Measurements from ENCODE around the gene RBP3. TPM values are rescaled to one million over a fixed set of nuclear protein-coding genes. Genes with fewer than 3 reads are reported as not detected.

The RBP3 gene
- total RNA-seq (not detected), total RNA-seq (0 reads per million in 2 donors)

DNA sequence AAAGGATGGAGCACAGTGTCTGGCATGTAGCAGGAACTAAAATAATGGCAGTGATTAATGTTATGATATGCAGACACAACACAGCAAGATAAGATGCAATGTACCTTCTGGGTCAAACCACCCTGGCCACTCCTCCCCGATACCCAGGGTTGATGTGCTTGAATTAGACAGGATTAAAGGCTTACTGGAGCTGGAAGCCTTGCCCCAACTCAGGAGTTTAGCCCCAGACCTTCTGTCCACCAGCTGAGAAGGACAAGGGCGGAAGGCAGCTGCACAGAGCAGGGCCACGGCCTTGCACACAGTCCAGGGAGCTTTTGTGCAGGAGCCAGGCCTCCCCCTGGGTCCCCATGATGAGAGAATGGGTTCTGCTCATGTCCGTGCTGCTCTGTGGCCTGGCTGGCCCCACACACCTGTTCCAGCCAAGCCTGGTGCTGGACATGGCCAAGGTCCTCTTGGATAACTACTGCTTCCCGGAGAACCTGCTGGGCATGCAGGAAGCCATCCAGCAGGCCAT lies at the start of gene RBP3:
Gene RBP3, plus strand, starts transcription at position 226 of the 514 bp plus-strand sequence. Its CDS starts 122 bp downstream, at position 348.
- H3K9me3 ChIP-seq (ENCODE audit: control insufficient read depth, low read length, poor library complexity, severe bottlenecking), result no peaks in the 10 kb centered on the region
- Mint-ChIP-seq H3K4me1 (peaks cover 2% of the 10 kb centered on the region), H3K4me3 (no peak within 1 kb of the TSS), H3K36me3 (ENCODE audit: low read depth) (no peaks in the 10 kb centered on the region), H3K27ac (no peak within 1 kb of the TSS), H3K27me3 (peaks cover 25% of the 10 kb centered on the region)
- ATAC-seq (no peak), DNase-seq (no peak)

DNA sequence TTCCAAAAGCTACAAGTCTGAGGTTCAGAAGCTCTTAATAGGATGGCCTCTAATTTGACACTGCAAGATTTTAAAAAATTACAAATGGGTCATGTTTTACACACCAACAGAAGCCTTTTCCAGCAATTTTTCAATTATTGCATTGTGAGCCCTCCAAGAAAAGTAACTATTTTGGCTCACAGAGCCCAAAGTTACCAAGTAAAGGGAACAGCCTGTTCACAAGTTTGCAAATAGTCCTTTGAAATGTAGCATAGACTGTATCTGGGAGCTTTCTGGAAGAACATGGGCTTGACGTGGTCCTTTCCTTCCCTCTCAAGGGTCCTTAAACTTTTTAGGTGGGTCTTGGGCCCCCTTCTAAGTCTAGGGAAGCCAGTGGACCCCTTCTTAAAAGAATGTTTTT lies 49.4 kb upstream of the RBP3 start:
- no peak overlapping the region for H3K27ac Mint-ChIP-seq
- peaks cover 8% of the 10 kb centered on the region for H3K4me1 Mint-ChIP-seq
- no peaks in the 10 kb centered on the region for H3K9me3 ChIP-seq (ENCODE audit: control insufficient read depth, low read length, poor library complexity, severe bottlenecking)
- H3K4me3 Mint-ChIP-seq, result no peak overlapping the region
- peaks cover 43% of the 10 kb centered on the region for H3K27me3 Mint-ChIP-seq
- no peak for DNase-seq
- H3K36me3 Mint-ChIP-seq (ENCODE audit: low read depth), result peaks cover 4% of the 10 kb centered on the region
- ATAC-seq, result no peak

DNA sequence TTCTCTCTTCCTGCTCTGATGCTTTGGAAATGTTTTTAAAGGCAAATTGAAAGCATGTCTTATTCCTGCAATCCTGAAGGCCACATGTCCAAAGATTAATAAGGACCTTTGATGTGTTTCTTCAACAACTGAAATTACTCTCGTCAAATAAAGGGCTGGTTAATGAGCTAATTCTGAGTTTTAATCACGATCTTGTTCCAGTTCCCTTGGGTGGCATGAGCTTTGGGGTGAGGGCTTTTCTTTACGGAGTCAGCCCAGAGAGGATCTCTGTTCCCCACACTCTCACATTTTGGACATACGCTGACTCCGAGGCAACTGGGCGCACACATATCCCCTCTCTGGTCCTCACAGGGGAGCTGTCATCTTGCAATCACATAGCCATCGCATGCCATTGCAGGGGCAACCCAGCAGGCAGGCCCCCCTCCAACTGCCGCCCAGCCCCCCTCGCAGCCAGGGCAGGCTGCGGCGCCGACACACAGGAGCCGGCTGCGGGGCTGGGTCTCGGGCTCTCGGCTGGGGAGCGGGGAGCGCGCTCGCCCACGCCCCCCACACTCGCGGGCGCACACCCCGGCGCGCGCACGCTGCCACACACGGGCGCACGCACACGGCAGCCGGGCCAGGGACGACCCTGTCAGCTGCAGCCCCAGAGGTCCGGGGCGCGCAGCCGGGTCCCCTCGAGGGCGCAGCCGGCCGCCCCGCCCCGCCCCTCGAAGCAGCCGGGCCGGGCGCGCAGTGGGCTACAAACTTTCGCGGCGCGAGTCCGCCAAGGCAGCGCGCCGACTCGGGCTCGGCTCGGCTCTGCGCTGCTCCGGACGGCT lies 48.3 kb upstream of the RBP3 start, which contains the start of gene GDF10:
Gene GDF10, plus strand, starts transcription at position 587 of the 818 bp plus-strand sequence. CDS start 455 bp downstream, outside the sequence.
- ATAC-seq, result peak; percentile 45
- peak within 1 kb of the TSS; percentile 89 for H3K4me3 Mint-ChIP-seq
- H3K27ac Mint-ChIP-seq, result no peak within 1 kb of the TSS
- peaks cover 15% of the 10 kb centered on the region for H3K4me1 Mint-ChIP-seq
- H3K36me3 Mint-ChIP-seq (ENCODE audit: low read depth), result peaks cover 4% of the 10 kb centered on the region
- no peaks in the 10 kb centered on the region for H3K9me3 ChIP-seq (ENCODE audit: control insufficient read depth, low read length, poor library complexity, severe bottlenecking)
- DNase-seq, result no peak
- H3K27me3 Mint-ChIP-seq, result peaks cover 33% of the 10 kb centered on the region

DNA sequence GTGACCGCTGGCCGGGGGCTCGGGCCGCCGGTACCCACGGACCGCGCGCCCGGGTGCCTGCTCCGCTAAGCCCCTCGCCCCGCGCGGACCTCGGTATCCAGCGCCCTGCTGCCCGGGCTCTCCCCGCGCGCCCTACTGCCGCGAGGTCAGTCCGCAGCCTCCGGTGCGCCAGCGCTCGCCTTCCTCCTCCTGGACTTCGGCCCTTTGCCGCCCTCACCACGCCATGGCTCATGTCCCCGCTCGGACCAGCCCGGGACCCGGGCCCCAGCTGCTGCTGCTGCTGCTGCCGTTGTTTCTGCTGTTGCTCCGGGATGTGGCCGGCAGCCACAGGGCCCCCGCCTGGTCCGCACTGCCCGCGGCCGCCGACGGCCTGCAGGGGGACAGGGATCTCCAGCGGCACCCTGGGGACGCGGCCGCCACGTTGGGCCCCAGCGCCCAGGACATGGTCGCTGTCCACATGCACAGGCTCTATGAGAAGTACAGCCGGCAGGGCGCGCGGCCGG lies 47.7 kb upstream of the RBP3 start:
- peaks cover 27% of the 10 kb centered on the region for H3K27me3 Mint-ChIP-seq
- peaks cover 16% of the 10 kb centered on the region for H3K4me1 Mint-ChIP-seq
- no peak for DNase-seq
- ATAC-seq, result no peak
- H3K27ac Mint-ChIP-seq, result no peak overlapping the region
- H3K9me3 ChIP-seq (ENCODE audit: control insufficient read depth, low read length, poor library complexity, severe bottlenecking), result no peaks in the 10 kb centered on the region
- H3K36me3 Mint-ChIP-seq (ENCODE audit: low read depth), result peaks cover 4% of the 10 kb centered on the region
- H3K4me3 Mint-ChIP-seq, result peak overlapping the region; percentile 89

DNA sequence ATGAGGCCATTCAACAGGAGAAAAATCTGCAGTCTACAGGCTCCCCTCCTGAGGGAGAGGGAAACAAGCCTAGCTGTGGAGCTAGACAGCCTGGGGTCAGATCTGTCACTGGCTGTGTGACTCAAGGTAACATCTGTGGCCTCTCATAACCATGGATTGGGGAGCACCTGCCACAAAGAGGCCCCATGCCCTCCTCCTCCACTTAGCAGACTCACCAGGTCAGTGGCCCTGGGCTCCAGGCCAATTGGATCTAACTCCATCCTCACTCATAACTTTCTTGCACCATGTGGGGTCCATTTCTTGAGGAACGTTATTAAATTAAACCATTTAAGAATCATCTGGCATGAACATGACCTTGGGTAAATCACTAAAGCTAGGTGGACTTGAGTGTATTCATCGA lies 46.3 kb upstream of the RBP3 start:
- no peaks in the 10 kb centered on the region for H3K9me3 ChIP-seq (ENCODE audit: control insufficient read depth, low read length, poor library complexity, severe bottlenecking)
- Mint-ChIP-seq H3K4me3 (no peak overlapping the region), H3K27me3 (peaks cover 25% of the 10 kb centered on the region), H3K4me1 (peaks cover 20% of the 10 kb centered on the region), H3K27ac (no peak overlapping the region), H3K36me3 (ENCODE audit: low read depth) (peaks cover 4% of the 10 kb centered on the region)
- ATAC-seq (no peak), DNase-seq (no peak)

DNA sequence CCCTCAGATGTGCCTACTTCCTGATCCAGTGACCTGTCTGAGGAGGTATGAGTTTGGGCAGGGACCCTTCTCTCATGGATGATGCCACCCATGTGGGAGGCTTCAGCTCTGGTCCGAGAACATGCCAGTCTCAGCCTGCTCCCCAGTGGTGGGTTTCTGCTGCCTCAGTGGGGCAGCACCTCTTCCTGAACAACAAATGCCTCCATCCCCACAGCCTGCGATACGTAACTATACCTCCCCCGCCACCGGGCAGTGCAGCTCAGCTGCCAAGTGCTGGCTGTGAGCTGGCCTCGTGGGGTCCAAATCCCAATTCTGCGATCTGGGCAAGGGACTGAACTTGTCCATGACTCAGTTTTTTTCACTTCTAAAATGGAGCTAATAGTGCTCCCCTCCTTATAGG lies 45.1 kb upstream of the RBP3 start:
- Mint-ChIP-seq H3K4me3 (no peak overlapping the region), H3K27ac (no peak overlapping the region), H3K27me3 (peaks cover 21% of the 10 kb centered on the region), H3K4me1 (peaks cover 20% of the 10 kb centered on the region), H3K36me3 (ENCODE audit: low read depth) (peaks cover 4% of the 10 kb centered on the region)
- no peaks in the 10 kb centered on the region for H3K9me3 ChIP-seq (ENCODE audit: control insufficient read depth, low read length, poor library complexity, severe bottlenecking)
- DNase-seq (no peak), ATAC-seq (no peak)

DNA sequence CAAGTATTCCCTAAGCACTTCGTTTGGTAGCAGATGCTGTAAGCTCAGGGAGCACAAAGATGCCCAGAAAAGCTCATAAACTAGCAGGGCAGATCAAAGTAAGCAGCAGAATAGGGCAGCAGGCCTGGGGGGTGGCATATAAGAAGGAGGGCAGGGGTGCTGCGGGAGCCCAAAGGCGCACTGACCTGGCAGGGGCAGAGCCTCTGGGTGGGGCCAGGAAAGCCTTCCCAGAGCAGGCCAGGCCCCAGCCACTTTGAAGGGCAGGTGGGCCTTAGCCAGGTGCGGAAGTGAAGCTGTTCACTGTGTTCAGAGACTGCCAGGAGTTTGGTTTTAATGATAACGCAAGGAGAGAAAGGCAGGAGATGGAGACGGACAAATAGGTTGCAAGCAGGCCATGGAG lies 44.3 kb upstream of the RBP3 start:
- DNase-seq (no peak), ATAC-seq (no peak)
- H3K36me3 Mint-ChIP-seq (ENCODE audit: low read depth), result peaks cover 4% of the 10 kb centered on the region
- H3K9me3 ChIP-seq (ENCODE audit: control insufficient read depth, low read length, poor library complexity, severe bottlenecking), result no peaks in the 10 kb centered on the region
- peaks cover 20% of the 10 kb centered on the region for H3K4me1 Mint-ChIP-seq
- H3K27me3 Mint-ChIP-seq, result peaks cover 21% of the 10 kb centered on the region
- no peak overlapping the region for H3K27ac Mint-ChIP-seq
- no peak overlapping the region for H3K4me3 Mint-ChIP-seq

DNA sequence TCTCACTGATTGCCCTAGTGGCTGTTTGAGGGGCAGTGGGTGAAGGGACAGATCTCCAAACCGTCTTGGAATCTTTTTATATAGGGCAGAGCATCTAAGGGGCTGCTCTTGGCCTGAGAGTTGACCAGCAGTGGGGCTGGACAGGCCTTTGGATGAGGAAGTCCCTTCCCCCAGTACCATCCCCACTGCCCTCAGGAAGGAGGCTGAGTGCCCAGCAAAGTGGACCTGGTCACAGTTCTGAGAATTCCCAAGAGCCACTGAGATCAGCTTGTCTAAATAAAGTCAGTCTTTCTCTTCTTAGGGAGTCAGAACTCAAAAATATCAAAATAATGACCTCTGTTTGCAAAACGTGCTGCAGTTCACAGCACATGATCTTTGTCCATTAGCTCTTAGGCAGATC lies 42.6 kb upstream of the RBP3 start:
- ATAC-seq, result no peak
- no peak for DNase-seq
- peaks cover 22% of the 10 kb centered on the region for H3K4me1 Mint-ChIP-seq
- no peak overlapping the region for H3K4me3 Mint-ChIP-seq
- no peak overlapping the region for H3K27ac Mint-ChIP-seq
- H3K9me3 ChIP-seq (ENCODE audit: control insufficient read depth, low read length, poor library complexity, severe bottlenecking), result no peaks in the 10 kb centered on the region
- peaks cover 4% of the 10 kb centered on the region for H3K36me3 Mint-ChIP-seq (ENCODE audit: low read depth)
- peaks cover 21% of the 10 kb centered on the region for H3K27me3 Mint-ChIP-seq

DNA sequence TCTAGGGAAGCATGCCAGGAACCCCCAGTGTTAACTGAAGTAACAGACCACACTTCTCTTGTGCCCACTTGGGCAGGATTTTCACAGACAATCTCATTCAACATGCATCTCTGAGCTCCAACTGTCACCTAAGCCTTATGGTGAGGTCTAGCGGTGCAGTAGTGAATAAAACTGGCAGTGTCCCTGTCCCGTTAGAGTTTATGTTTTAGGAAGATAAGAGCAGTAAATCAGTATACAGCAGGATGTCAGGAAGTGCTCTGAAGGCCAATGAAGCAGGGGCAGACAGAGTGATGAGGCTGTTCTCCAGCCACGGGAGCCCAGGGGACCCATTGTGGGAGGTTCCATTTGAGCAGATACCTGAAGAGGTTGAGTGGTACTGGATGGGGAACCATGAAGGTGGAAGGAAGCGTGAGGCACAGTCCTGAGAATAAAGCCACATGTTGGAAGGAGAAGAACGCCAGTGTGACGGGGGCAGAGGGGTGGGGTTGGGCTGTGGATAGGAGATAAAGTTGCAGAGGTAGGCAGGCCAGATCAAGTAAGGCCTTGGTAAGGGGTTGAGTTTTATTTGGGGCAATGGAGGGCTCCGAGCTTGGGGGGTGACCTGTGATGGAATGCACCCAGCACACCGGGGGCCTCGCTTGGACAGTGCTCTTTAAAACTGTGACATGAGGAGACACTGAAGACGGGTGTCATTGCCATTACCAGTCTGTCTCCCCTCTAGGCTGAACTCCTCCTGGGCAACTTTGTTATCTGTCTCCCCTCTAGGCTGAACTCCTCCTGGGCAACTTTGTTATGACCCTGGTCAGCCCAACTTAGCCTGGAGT lies 41.6 kb upstream of the RBP3 start:
- H3K9me3 ChIP-seq (ENCODE audit: control insufficient read depth, low read length, poor library complexity, severe bottlenecking), result no peaks in the 10 kb centered on the region
- ATAC-seq (no peak), DNase-seq (no peak)
- H3K36me3 Mint-ChIP-seq (ENCODE audit: low read depth), result no peaks in the 10 kb centered on the region
- no peak overlapping the region for H3K4me3 Mint-ChIP-seq
- no peak overlapping the region for H3K27ac Mint-ChIP-seq
- H3K27me3 Mint-ChIP-seq, result peaks cover 10% of the 10 kb centered on the region
- H3K4me1 Mint-ChIP-seq, result peaks cover 23% of the 10 kb centered on the region

DNA sequence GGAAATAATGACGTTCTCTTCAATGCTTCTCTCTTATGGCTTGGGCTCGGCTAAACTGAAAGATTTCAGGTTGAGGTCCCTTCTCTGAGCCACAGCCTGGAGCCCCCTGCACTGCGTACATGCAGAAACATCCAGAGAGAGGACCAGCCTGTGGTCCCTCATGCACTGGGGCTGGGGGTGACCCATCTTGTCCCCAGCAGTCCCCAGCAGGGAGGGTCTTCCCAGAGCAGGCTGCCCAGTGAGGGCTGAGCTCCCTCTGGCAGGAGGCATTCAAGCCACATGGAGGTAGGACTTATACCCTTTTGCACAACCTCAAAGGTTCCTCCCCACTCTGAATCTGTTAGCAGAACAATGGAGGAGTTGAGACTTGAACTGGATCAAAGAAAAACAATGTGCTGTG lies 40.8 kb upstream of the RBP3 start:
- Mint-ChIP-seq H3K27me3 (peaks cover 9% of the 10 kb centered on the region), H3K4me1 (peaks cover 30% of the 10 kb centered on the region), H3K4me3 (no peak overlapping the region), H3K27ac (no peak overlapping the region), H3K36me3 (ENCODE audit: low read depth) (no peaks in the 10 kb centered on the region)
- H3K9me3 ChIP-seq (ENCODE audit: control insufficient read depth, low read length, poor library complexity, severe bottlenecking), result no peaks in the 10 kb centered on the region
- DNase-seq (no peak), ATAC-seq (no peak)

DNA sequence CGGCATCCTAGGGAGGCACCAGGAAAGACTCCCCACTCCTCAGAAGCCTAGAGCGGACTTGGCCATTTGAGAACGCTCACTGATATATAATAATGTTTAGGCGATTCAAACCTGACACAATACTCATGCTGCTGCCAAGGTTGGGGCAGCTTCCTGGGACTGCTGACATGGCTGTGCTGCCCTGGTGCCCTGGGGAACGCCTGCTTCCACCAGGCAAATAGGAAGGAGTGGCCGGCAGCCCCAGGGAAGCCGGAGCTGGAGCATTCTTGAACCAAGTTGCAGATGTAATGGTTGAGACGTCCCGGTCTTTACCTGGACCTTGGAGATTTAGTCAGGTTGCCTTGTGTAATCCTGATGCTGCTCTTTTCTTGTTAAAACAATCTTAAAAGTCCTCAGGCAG lies 39.4 kb upstream of the RBP3 start:
- no peaks in the 10 kb centered on the region for H3K27me3 Mint-ChIP-seq
- no peaks in the 10 kb centered on the region for H3K36me3 Mint-ChIP-seq (ENCODE audit: low read depth)
- no peaks in the 10 kb centered on the region for H3K9me3 ChIP-seq (ENCODE audit: control insufficient read depth, low read length, poor library complexity, severe bottlenecking)
- ATAC-seq (no peak), DNase-seq (no peak)
- H3K4me1 Mint-ChIP-seq, result peaks cover 28% of the 10 kb centered on the region
- no peak overlapping the region for H3K4me3 Mint-ChIP-seq
- H3K27ac Mint-ChIP-seq, result no peak overlapping the region

DNA sequence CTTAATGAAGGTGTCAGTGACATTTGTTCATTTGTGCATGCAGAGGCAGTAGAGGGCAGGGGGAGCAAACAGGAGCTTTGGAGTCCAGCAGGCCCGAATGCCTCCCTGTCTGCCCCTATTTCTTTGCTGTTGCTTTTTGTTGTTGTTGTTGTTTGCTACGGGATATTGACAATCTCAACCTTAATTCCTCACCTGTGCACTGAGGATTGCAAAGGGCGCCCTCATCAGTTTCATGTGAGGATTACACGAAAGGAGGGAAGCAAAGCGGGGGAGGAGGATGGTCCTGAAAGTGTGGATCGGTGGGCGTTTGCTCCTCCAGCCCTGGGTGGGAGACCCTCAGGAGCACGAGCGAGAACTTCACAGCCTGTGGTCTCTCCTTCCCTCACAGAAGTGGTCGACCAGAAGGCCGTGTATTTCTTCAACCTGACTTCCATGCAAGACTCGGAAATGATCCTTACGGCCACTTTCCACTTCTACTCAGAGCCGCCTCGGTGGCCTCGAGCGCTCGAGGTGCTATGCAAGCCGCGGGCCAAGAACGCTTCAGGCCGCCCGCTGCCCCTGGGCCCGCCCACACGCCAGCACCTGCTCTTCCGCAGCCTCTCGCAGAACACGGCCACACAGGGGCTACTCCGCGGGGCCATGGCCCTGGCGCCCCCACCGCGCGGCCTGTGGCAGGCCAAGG lies 38.6 kb upstream of the RBP3 start:
- Mint-ChIP-seq H3K27ac (no peak overlapping the region), H3K4me3 (no peak overlapping the region), H3K36me3 (ENCODE audit: low read depth) (no peaks in the 10 kb centered on the region), H3K4me1 (peaks cover 22% of the 10 kb centered on the region), H3K27me3 (no peaks in the 10 kb centered on the region)
- DNase-seq (no peak), ATAC-seq (no peak)
- no peaks in the 10 kb centered on the region for H3K9me3 ChIP-seq (ENCODE audit: control insufficient read depth, low read length, poor library complexity, severe bottlenecking)

DNA sequence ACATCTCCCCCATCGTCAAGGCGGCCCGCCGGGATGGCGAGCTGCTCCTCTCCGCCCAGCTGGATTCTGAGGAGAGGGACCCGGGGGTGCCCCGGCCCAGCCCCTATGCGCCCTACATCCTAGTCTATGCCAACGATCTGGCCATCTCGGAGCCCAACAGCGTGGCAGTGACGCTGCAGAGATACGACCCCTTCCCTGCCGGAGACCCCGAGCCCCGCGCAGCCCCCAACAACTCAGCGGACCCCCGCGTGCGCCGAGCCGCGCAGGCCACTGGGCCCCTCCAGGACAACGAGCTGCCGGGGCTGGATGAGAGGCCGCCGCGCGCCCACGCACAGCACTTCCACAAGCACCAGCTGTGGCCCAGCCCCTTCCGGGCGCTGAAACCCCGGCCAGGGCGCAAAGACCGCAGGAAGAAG lies 38.1 kb upstream of the RBP3 start:
- peaks cover 20% of the 10 kb centered on the region for H3K4me1 Mint-ChIP-seq
- no peak for DNase-seq
- H3K36me3 Mint-ChIP-seq (ENCODE audit: low read depth), result no peaks in the 10 kb centered on the region
- H3K27ac Mint-ChIP-seq, result no peak overlapping the region
- no peaks in the 10 kb centered on the region for H3K27me3 Mint-ChIP-seq
- no peak for ATAC-seq
- no peaks in the 10 kb centered on the region for H3K9me3 ChIP-seq (ENCODE audit: control insufficient read depth, low read length, poor library complexity, severe bottlenecking)
- H3K4me3 Mint-ChIP-seq, result no peak overlapping the region
